A549 (cell line): ENCODE data around the gene MYDGF.
A peak's percentile ranks its signal among the peaks of the same experiment; 100 is the strongest.

Source experiments
- CHD2 ChIP-seq: fragments of 150-350 bp; IDR thresholded peaks from 2 replicates; pipeline ENCODE4 v1.6.1; 2014; ENCODE audit warnings: low read length; ENCODE audit not compliant: partially characterized antibody
- CTCF ChIP-seq: fragments of >200 bp; sonication (Bioruptor Twin); formaldehyde crosslinking; IDR thresholded peaks from 3 replicates; pipeline ENCODE4 v1.5.1; 2016
- ELK1 ChIP-seq: fragments of 150-350 bp; IDR thresholded peaks from 2 replicates; pipeline ENCODE4 v1.6.1; 2014; ENCODE audit warnings: low read depth, mild to moderate bottlenecking, low read length
- GATA3 ChIP-seq: IDR thresholded peaks from 2 replicates; pipeline ENCODE4 v1.6.1; 2012; ENCODE audit warnings: borderline replicate concordance
- JUNB ChIP-seq: fragments of >200 bp; sonication (Bioruptor Twin); formaldehyde crosslinking; IDR thresholded peaks from 2 replicates; pipeline ENCODE4 v1.6.1; 2016
- MAX ChIP-seq: IDR thresholded peaks from 2 replicates; pipeline ENCODE4 v1.6.1; 2012
- NFE2L2 ChIP-seq: fragments of 150-350 bp; conservative IDR thresholded peaks from 2 replicates; pipeline ENCODE4 v1.6.1; 2014; ENCODE audit warnings: low read length
- RAD21 ChIP-seq, 2 experiments: fragments of >200 bp in 1 of 2; sonication (Bioruptor Twin) in 1 of 2; formaldehyde crosslinking in 1 of 2; IDR thresholded peaks in 1 of 2; conservative IDR thresholded peaks in 1 of 2; 2 replicates in 1 of 2; 3 replicates in 1 of 2; pipeline ENCODE4 v1.6.1; 2012 to 2018; ENCODE audit warnings: inconsistent platforms in 1 of 2
- REST ChIP-seq: fragments of 200-600 bp; sonication (generic); IDR thresholded peaks from 2 replicates; pipeline ENCODE4 v1.6.1; 2016; ENCODE audit warnings: antibody characterized with exemption, mild to moderate bottlenecking, moderate library complexity
- ZFP36 ChIP-seq: fragments of 450-650 bp; IDR thresholded peaks from 2 replicates; pipeline ENCODE4 v1.6.1; 2014; ENCODE audit warnings: borderline replicate concordance; ENCODE audit not compliant: partially characterized antibody
- ZNF302 ChIP-seq: fragments of 250-450 bp; sonication (Bioruptor Pico); IDR thresholded peaks from 2 replicates; pipeline ENCODE4 v1.9.0; 2021; ENCODE audit warnings: inconsistent platforms, mild to moderate bottlenecking, moderate library complexity

GRCh38 chr19:4633140-4633967 is 36.8 kb downstream of the MYDGF start:
- no peak for TF ChIP-seq GATA3
- peak; percentile 76 for TF ChIP-seq CTCF
- peak; percentile 49; the same call in 1 of the 2 replicates for TF ChIP-seq MAX
- TF ChIP-seq NFE2L2 = no peak
- peak; percentile 46 to 47; a peak in 4 of 5 replicates for TF ChIP-seq RAD21 (conservative IDR thresholded peaks at IDR 0.05 in 1 of 2, IDR thresholded peaks at IDR 0.05 in 1 of 2)
- TF ChIP-seq CHD2 = no peak
- no peak for TF ChIP-seq REST
- no peak for TF ChIP-seq ZNF302
- peak; percentile 97 for TF ChIP-seq ZFP36
- no peak for TF ChIP-seq JUNB
- TF ChIP-seq ELK1 = no peak
